GM19240 (cell line): ENCODE results near the gene COQ7.

Source experiments
- DNase-seq: peaks from one replicate; pipeline ENCODE4 v3.0.0; 2011; ENCODE audit warnings: low spot score; ENCODE audit not compliant: insufficient read length

COQ7 gene

DNA sequence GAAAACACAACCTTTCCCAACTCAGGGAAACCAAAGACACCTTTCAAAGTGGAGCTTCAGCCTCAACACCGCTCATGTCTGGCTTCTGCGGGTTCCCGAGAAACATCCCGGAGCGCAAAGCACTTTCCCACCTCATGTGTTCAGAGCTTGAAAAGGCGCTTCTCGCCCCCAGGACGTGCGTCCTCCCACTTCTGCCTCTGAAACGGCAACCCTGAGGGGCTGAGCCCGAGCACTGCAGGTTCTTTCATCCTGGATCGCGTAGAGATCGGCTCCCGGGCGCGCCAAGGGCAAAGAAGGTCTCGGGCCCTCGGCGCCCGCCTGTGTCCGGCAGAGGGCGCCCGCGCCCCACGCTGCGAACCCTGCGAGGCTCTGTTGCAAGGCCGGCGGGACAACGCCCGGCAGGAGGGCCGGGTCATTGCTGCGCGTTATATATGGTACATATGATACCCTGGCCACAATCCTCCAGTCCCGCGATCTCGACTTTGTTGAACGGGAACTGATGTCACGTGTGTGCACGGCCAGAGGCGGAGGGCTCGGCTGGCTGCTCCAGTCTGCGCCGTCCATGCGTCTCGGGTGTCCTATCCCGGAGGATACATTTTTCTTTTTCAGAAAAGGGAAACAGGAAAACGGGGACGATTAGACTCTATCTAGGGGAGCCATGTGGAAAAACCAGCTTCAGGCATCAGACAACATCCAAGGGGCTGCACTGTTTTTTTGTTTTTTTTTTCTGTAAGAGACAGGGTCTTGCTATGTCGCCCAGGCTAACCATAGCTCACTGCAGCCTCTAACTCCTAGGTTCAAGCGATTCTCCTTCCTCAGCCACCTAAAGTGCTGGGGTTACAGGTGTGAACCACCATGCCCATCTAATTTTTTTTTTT, 19.1 kb downstream of the COQ7 start:
- DNase-seq, result peak; percentile 61

DNA sequence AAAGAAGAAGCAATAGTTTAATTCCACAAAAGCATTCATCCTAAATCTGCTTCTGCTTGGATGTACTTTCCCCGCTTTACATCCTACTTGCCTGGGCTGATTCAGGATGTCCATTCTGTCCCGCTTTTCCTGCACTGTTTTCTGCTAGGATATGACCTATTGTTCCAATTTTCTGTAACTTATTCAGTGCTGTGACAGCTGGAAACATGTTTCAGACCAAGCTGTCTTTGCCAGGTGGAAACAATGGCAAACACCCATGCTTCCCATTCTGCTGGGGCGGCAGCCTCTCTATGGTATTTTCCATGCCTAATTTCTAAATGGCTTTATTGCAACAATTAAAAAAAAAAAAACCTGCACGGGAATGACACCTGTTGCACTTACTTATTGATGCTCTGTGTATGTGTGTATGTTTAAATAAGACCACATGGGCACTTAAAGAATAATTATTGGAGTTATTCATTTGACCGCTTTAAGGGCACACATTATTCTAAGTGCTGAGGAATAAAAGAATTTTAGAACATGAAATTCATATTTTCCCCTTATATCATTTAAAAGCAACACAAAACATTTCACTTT, 21.0 kb downstream of the COQ7 start:
- no peak for DNase-seq

DNA sequence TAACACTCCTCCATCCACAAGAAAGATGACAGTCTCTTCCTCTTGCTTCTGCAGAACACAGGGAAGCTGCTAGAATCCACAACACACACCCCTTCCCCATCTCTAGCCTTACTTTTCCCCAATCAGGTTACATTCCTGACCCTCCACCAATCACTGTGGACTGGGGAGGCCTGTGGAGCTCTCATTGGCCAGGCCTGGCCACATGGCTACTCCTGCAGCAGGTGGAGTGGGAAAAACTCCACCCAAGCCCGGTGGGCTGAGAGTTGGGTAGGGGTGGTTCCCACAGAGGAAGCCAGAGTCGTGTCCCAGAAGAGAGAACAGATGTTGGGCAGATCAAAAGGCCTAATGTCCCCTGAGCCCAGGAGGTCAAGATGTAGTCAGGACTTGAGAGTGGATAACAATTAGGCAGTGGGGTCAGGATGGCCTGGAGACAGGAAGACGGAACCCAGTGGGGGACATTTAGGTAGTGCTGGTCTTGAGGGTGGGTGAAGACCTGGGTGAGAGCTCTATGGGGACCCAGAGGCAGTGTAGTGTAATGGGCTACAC, 22.1 kb downstream of the COQ7 start:
- no peak for DNase-seq

DNA sequence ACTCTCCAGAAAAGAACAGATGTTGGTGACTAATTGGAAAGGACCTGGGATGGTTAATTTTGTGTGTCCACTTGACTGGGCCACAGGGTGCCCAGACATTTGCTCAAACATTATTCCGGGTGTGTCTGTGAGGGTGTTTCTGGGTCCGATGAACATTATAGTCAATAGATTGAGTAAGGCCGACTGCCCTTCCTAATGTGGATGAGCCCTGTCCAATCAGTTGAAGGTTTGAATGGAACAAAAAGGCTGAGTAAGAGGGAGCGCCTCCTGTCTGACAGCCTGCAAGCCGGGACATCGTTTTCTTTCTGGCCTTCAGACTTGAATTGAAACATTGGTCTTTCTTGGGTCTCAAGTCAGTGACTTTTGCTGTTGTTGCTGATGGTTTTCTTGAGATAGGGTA, 23.5 kb downstream of the COQ7 start:
- DNase-seq, result no peak

DNA sequence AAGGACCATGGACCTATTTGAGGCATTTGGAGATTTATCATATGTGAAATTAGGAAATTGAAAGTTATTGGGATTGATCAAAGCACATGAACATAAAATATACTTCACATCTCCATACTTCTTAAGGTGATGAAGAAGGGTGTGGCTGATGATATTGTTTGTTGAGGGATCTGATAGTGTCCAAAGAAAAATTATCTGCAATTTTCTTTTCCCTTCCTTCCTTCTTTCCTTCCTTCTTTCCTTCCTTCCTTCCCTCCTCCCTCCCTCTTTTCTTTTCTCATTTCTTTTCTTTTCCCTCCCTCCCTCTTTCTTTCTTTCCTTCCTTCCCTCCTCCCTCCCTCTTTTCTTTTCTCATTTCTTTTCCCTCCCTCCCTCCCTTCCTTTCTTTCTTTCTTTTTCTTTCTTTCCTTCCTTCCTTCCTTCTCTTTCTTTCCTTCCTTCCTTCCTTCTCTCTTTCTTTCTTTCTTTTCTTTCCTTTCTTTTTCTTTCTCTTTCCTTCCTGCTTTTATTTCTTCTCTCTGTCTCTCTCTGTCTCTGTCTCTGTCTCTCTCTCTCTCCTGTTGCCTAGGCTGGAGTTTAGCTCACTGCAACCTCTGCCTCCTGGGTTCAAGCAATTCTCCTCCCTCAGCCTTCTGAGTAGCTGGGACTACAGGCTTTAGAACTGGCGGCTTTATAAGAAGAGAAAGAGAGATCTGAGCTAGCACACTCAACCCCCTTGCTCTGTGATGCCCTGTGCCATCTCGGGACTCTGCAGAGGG, 25.4 kb downstream of the COQ7 start:
- DNase-seq, result no peak

DNA sequence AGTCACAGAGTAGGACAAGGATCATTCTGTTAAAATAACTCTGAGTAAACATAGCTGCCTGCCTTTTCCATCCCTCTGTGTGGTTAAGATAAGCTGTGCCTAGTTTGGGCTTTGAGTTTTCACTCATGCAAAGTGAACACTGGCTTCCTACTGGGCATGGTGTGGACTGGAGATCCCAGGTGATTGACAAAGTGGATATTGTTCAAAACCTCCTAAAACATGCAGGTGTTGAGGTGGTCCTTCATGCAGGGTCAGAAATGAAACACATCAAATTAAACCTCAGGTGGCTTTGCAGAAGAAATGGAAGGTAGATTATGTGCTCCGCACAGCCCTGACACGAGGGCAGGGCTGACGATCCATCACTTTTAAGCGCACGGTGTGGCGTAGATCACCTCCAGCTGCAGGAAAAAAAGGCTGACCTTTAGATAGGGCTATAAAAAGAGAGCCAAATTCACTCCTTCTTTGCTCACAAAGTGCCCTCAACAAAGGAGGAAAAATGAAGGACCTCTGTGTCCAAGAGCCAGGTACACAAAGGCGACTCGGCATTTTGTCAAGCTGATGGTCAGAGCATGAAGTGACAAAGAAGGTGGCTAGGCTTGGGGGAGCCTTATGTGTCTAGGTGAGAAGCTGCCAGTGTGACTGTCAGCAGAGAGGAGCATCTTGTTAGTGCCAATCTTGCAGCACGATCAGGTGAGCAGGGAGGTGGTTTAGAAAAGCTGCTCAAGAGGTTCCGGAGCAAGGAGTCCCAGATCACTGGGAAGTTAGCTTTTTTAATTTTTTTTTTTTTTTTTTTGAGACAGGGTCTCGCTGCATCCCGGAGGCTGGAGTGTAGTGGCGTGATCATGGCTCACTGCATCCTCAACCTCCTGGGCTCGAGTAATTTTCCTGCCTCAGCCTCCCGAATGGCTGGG, 26.5 kb downstream of the COQ7 start:
- no peak for DNase-seq

DNA sequence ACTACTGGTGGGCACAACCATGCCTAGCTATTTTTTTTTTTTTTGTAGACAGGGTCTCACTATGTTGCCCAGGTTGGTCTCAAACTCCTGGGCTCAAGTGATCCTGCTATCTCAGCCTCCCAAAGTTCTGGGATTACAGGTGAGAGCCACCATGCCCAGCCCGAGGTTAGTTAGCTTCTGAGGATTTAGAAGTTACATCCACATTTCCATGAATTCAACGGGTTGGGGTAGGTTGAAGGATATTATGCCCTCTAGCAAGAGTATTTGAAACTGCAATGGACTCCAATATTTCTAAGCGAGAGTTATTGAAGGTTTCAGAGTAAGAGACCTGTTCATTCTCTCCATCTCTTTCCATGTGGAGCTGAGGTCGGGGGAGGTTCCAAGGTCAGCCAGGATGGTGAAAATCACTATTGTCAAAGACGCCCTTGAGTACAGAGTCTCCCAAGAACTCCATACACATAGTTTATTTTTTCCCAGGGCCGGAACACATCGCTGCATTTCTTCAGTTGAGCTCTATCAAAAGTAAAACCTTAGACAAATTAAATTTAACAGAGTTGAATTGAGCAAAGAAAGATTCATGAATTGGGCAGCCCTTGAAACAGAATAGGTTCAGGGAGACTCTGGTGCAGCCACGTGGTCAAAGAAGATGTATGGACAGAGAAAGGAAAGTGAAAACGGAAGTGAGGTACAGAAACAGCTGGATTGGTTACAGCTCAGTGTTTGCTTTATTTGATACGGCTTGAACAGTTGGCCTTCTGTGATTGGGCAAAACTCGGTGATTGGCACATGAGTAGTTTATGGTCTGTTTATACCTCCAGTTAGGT, 27.3 kb downstream of the COQ7 start:
- no peak for DNase-seq

DNA sequence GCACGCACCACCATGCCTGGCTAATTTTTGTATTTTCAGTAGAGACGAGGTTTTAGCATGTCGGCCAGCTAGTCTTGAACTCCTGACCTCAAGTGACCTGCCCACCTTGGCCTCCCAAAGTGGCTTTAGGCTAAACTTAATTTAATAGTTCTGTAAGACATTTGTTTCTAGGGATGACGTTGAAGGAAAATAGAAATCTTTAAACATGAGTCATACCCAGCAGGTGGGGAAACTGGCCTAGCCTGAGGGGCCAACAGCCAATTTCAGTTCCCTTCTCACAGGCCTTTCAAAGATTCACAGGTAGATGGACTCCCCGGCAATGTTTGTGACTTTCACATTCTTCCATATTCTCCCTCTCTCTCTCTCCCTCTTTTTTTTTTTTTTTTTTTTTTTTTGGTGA, 28.2 kb downstream of the COQ7 start:
- no peak for DNase-seq

DNA sequence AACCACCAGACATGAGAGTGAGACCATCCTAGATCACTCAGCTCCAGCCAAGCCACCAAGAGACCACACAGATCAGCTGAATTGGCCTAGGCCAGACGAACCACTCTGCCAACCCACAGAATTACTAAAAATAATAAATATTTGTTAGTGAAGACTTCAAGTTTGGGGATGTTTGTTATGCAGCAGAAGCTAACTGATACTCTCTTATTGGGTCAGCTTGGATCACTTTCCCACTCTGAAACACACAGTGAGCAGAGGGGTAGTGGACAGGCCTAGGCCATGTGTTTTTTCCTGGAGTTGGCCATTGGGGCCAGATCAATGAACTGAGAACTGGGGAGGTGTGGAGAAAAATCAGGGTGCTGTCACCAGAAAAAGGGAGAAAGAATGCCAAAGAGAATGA, 30.8 kb downstream of the COQ7 start:
- no peak for DNase-seq

DNA sequence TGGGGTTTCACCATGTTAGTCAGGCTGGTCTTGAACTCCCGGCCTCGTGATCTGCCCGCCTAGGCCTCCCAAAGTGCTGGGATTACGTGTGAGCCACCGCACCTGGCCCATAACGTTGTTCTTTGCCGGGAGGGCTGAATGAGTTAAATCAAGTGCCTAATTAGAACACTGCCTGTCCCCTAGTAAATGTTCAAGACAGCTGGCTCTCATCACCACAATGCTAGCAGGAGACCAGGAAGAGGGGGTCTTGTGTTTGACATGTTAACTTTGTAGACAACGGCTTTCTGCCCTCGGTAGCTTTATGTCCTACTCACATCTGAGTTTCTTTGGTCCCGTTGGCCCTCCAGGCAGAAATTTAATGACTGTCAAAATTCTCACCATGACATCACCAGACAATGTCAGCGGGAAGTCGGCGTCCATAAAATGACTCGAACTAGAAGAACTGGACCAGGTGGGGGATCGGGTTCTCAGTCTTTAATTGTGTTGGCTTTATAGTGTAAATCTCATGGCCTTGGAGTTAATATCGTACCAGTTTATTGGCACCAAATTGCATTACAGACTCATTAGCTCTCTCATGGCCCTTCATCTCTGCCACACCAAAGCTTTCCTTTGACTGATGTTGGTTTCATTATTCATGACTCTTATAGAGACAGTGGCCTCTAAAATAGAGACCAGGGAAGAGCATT, 34.9 kb downstream of the COQ7 start:
- no peak for DNase-seq

DNA sequence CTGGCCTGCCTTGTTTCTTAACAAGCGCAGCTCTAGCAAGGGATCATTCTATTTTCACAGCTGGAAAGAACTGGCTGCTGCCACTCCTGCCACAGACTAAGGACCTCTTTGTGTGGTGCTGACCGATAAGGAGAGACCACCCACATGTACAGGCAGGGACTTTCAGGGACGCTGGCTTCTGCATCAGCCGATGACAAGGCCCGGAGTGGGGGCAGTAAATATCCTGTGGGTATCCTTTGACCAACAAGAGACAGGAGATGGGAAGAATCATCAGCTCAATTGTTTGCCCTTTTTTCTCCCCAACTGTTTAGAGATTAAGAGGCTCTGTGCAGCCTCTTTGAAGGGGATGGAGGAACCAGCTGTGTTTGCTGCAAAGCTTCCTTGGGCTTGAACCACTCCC, 37.2 kb downstream of the COQ7 start:
- DNase-seq, result no peak

DNA sequence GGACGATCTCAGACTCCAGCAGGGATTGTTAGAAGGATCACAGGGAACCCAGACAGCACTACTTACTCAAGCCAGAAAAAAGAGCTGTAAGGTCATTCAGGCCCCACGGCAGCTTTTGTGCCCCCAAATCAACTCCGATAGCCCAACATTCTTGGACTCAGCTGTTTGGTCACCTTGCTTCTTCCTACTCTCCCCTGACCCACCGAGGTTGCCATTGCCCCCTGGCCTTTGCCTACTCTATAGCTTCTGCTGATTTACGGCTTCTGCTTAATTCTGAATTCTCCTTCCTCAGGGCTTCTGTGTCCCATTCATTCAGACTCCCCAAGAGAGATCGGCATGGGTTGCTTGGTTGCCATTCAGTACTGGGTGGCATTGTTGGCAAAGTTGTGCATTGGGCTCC, 37.7 kb downstream of the COQ7 start:
- DNase-seq, result no peak

DNA sequence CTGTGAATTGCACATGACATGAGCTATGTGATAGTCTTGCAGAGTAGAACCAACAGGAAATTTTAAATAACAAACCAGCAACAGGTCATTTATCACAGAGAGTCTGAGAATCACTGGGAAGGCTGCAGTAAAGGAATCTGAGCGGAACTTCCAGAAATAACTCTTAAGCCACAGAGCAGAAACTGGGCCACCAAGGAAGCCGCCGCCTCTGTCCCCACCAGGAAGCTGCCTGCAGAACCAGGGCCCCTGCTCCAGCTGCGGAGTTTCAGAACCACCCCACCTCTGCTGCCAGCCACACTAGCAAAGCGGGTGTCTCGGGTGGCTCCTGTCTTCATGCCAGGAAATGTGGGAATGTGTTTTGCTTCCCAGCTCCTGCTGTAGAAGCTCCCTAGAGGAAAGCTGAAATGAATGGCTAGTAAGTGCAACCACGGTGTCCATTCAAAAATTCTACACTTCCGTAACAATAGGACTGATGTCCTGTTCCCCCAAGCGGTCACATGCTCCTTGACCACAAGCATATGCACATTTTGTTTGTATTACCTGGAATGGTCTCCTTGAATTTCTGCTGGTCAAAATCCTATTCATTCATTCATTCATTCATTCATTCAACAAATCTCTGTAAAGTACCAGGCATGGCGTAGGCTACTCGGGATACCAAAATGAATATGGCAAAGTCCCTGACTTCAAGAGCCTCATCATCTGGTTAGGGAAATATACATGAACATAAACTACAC, 38.6 kb downstream of the COQ7 start:
- DNase-seq, result no peak

DNA sequence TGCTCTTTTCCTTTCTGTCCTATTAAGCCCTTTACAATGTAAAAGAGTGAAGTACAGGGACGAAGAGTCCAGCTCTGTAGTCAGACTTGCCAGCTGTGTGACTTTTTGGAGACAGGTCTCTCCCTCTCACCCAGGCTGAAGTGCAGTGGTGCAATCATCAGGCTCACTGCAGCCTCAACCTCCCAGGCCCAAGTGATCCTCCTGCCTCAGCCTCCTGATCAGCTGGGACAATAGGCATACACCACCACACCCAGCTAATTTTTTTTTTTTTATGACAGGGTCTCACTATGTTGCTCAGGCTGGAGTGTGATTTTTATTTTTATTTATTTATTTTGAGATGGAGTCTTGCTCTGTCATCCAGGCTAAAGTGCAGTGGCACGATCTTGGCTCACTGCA, 39.2 kb downstream of the COQ7 start:
- DNase-seq, result no peak

DNA sequence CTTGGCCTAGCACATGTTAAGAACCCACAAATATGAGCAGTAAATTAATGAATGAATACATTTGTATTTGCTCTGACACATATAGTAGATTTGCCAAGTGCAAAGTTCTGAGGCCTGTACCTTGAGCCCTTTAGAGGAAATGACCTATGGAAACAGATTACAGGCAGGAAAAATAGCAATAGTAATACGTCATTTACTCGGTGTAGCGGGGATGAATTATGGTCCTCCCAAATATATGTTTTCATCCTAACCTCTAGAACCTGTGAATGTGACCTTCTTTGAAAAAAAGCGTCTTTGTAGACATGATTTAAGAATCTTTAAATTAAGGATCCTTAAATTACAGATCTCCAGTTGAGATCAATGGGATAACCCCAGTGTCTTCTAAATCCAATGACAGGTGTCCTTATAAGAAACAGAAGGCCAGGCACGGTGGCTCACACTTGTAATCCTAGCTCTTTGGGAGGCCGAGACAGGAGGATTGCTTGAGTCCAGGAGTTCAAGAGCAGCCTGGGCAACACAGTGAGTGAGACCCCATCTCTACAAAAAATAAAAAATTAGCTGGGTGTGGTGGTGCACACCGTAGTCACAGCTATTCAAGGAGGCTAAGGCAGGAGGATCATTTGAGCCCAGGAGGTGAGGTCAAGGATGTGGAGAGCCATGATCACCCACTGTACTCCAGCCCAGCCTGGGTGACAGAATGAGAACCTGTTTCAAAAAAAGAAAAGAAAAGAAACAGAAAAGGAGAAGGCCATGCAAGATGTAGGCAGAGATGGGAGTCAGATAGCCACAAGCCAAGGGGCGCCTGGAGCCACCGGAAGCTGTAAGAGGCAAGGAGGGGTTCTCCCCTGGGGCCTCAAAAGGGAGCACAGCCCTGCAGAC, 41.2 kb downstream of the COQ7 start:
- DNase-seq, result no peak

DNA sequence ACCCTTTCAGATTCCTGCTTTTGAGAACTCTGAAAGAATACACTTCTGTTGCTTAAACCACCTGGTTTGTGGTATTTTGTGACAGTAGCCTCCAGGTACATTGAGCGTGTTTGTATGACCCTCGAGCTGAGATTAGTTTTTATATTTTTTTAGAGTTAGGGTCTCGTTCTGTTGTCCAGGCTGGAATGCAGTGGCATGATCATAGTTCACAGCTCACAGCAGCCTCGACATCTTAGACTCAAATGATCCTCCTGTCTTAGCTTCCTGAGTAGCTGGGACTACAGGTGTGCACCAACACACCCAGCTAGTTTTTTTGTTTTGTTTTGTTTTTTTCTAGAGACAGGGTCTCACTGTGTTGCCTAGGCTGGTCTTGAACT, 41.9 kb downstream of the COQ7 start:
- no peak for DNase-seq

DNA sequence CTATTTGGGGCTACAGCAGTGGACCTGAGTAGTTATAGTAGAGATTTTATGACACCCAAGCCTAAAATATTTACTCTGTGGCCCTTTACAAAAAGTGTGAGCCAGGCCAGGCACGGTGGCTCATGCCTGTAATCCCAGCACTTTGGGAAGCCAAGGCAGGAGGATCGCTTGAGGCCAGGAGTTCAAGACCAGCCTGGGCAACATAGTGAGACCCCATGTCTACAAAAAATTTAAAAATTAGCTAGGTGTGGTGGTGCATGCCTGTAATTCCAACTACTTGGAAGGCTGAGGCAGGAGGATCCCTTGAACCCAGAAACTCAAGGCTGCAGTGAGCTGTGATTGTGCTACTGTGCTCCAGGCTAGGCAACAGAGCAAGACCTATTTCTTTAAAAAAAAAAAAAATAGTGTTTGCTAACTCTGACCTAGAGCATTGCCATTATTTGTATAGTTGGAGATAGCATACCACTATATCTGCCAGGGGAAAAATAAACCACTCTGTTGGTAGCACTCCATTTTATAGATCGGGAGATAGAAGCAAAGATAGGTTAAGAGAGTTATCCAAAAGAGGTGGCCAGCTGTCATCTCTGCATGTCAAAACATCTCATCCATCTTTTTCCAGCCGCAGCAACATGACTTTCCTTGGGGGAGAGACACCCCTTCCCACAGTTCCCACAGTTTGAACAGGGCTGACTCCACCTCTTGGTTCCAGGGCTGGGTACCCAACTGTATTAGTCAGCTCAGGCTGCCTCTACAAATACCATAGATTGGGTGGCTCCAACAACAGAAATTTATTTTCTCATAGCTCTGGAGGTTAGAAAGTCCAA, 43.3 kb downstream of the COQ7 start:
- DNase-seq, result no peak
